ENCODE measurements around the gene SLC27A4.

SLC27A4 gene

DNA sequence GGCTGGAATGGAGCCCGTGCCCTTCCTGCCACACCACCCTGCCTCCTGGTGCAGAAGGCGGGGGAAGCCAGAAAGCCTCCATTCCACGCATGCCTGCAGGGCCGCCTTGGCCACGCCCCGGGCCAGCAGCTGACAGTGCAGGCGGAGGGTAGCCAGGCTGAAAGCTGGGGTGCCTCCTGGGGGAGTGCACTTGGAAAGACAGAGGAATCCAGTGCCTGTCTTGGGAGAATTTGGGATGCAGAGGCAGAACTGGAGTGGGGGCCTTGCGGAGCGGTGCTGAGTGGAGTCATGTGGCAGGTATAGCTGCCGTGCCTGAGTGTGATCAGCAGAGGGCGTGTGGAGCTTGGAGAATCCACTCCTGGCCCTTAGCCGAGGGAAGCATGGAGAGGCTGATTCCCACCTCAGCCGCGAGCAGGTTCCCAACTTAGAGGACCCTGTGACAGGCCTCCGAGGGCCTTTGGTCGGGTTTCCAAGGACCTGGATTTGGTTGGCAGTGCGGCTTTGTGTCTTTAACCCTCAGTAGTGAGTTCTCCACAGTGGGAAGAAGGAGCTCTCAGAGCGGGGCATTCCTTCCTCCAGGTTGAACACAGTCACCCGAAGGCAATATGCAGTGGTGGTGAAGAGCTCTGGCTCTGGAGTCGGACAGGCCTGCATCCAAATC, 21.8 kb downstream of the SLC27A4 start:
- peak; percentile 30 to 45 (median 41) for DNase-seq (ENCODE audit: low read depth in 3 of 3, low spot score in 1 of 3)

- no peak for DNase-seq (ENCODE audit: low read depth in 3 of 3, low spot score in 1 of 3)
These were observed 22.4 kb downstream of the SLC27A4 start for GRCh38 chr9:128362774-128363173.

DNA sequence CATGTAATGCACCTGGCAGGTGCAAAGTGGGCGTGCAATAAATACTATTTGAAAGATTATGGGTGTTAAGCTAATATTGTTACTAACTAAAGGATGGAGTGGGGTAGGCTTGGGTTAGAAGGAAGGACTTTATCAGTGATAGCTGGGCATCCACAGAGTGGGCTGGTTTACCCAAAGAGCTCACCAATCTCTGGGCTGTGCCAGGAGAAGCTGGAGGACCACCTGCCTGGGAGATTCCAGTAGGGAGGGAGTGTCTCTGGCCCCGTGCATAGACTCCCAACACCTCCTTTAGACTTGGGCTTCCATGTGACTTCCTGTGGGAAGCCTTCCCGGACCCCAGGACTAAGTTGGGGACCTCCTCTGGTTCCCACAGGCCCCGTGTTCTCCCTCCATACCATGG, 25.2 kb downstream of the SLC27A4 start:
- DNase-seq (ENCODE audit: low read depth in 3 of 3, low spot score in 1 of 3) = no peak

- DNase-seq (ENCODE audit: low read depth in 3 of 3, low spot score in 1 of 3) = no peak
These were observed 28.8 kb downstream of the SLC27A4 start for GRCh38 chr9:128369024-128369706.

GRCh38 chr9:128370367-128370751, 30.0 kb downstream of the SLC27A4 start:
- no peak for DNase-seq (ENCODE audit: low read depth in 3 of 3, low spot score in 1 of 3)

DNA sequence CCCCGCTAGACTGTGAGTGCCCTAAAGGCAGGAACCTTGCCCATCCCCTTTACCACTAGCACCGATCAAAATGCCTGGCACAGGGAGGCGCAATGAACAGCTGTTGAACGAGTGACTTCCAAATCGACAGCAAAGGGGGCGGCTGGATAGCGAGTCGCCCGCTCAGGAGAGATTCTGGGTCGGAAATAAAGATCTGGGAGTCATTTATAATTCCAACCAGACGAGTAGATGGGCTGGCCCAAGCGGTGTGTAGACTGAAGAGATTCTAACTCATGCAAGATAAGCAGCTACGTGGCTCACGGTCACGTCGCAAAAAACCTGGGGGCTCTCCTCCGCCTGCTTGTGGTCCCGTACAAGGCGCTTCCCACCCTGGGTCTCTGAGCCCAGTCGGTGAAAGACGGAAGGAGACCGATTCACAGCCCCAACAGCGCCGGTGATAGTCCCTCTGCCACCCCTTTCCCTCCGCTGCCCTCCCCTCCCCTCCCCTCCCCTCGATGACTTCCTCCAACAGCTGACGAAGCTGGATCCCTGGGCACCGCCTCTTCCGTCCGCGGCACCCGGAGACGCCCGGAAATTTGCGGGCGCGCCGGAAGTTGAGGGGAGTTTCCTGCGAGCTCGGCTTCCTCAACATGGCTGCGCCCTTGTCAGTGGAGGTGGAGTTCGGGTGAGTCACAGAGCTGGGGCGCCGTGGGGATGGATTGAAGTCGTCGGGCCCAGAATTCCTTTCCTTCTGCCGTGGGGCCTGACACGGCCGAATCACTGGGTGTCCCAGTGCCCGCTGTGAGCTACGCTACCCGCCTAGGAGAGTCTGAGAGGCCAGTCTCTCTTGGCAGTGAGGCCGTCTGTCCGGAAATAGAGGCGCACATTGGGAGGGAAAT, 30.7 kb downstream of the SLC27A4 start, which contains the start of gene URM1:
URM1 (plus strand) TSS at position 623 of the 878 bp plus-strand sequence; CDS start at position 630, 7 bp downstream.
- DNase-seq (ENCODE audit: low read depth in 3 of 3, low spot score in 1 of 3) = peak; percentile 83 to 93 (median 90)

- no peak for DNase-seq (ENCODE audit: low read depth in 3 of 3, low spot score in 1 of 3)
These were observed 31.3 kb downstream of the SLC27A4 start for GRCh38 chr9:128371630-128372117.

GRCh38 chr9:128372188-128372641, 31.9 kb downstream of the SLC27A4 start:
- DNase-seq (ENCODE audit: low read depth in 3 of 3, low spot score in 1 of 3) = no peak

- DNase-seq (ENCODE audit: low read depth in 3 of 3, low spot score in 1 of 3) = no peak
These were observed 32.5 kb downstream of the SLC27A4 start for GRCh38 chr9:128372784-128373183.

DNA sequence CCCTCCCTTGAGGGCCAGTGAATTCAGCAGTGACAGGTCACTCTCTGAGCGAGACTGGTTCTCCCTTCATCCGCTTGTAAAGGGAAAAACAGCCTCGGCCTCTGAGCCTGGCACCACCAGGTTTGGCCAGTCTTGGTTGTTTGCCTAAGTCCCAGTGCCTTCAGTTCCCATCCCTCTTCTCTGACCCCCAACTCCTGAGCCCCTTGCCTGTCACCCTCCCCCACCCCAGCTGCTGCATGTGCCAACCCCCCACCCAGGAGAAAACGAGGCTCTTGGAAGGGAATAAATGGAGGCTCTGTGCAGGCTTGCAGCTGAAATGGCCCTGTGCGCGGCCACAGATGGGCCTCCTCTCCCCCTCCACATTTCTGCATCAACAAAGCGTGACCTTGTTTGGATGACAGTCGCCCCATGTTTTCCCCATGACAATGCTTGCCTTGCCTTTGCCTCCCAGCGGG, 33.9 kb downstream of the SLC27A4 start:
- no peak for DNase-seq (ENCODE audit: low read depth in 3 of 3, low spot score in 1 of 3)

DNA sequence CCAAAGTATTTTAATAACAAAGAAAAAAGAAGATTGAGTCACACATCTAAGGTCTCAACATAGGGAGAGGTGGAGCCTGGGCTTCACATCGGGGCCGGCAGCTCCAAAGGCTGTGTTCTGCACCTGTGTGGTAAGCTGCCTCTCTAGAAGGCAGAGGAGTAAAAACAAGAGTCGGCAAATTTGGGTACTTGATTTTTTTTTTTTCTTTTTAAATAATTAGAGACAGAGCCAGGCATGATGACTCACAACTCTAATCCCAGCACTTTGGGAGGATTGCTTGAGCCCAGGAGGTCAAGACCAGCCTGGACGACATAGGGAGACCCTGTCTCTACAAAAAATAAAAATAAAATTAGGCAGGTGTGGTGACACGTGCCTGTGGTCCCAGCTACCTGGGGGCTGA, 35.5 kb downstream of the SLC27A4 start:
- DNase-seq (ENCODE audit: low read depth in 3 of 3, low spot score in 1 of 3) = no peak

DNA sequence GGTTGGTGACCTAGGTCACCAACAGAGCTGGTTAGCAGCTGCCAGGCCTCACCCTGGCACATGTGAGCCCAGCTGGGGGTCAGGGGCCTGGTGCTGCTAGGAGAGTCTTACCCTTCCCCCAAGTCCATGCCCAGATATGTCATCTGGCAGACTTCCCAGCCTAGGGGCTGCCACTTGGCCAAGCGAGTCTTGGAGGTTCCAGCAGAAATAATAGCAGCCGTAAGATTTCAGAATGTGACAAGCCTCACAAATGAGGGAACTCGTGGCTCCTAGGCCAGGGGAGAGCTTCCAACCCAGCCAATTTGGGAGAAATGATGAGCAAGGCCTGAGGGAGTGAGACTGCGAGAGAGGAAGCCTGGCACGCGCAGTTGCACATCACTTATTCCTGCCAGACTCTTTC, 41.9 kb downstream of the SLC27A4 start:
- no peak for DNase-seq (ENCODE audit: low read depth in 3 of 3, low spot score in 1 of 3)

DNA sequence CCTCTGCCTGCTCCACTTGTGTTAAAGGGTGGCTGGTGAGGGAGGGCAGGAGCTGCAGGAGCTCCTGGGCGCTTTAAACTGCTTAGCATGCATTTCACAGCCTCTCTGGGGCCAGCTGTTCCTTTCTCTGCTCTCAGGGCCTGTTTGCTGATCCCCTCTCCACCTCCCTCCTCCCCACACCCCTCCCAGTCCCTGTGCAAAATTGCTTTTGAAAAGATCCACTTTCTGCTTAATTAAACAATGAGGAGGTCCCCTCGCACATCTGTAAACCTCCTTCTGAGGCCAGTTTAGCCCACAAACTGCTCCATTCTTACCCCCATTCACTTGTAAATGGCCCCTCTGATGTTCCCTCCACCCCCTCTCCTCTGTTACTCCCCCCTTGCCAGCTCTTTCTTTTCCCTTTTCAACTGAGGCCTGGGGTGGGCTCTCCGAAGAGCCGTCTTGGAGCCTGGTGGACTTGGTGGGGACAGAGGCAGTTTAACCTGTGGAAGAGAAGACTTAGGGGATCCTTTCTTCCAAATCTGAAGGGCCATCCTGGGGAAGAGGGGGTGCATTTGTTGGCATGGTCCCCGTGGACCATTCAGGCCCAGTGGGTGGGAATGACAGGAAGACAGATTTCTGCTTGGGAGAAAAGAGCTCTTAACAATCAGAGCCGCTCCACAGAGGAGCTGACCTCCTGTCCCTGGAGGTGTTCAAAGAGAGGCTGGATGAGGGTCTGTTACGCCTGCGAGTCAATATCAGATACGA, 42.9 kb downstream of the SLC27A4 start:
- DNase-seq (ENCODE audit: low read depth in 3 of 3, low spot score in 1 of 3) = no peak

DNA sequence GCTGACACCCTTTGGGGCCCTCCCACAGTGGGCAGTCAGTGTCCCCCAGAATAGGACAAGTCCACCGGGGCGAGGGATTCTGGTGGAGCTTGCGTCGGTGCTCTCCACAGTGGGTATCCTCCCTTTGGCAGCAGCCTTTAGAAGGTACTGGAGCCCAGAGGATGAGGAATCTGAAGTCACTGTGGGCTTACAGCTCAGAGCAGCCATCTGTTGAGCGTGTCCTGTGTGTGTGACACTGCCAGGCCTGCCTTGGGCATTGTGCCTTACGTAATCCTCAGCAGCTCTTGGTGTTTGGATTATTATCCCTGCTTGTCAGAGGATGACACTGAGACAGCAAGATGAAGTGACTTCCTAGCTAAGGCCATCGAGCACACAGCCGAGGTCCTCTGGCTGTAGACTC, 43.5 kb downstream of the SLC27A4 start:
- DNase-seq (ENCODE audit: low read depth in 3 of 3, low spot score in 1 of 3) = no peak

DNA sequence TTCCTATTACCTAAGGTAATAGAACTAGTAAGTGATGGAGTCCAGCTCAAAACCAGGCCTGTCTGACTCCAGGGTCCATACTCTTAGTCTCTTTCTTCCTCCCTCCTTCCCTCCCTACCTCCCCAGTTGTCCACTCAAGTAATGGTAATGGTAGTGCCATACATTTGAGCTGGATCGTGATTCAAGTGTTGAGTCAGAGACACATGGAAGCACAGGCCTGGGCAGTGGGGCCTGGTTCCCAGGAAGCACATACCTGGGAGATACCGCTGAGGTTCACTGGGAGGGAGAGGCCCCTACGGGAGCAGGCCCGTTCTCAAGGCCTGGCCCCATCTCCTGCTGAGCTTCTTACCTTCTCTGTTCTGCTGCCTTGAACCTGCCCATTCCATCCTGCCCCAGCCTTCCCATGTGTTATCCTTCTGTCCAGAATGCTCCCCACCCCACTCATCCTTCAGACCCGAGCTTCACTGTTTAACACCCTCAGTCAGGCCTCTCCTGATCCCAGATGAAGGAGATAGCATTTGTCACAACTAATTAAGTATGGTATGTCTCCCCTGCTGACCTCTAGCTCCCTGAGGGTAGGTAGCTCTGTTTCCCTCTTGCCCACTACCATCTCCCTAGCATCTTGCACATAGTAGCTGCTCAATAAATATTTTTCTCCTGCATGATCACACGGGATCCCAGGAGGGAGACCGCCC, 44.6 kb downstream of the SLC27A4 start:
- DNase-seq (ENCODE audit: low read depth in 3 of 3, low spot score in 1 of 3) = no peak

GRCh38 chr9:128385496-128386460, 45.5 kb downstream of the SLC27A4 start:
- DNase-seq (ENCODE audit: low read depth in 3 of 3, low spot score in 1 of 3) = no peak

GRCh38 chr9:128388150-128388549, 47.8 kb downstream of the SLC27A4 start:
- DNase-seq (ENCODE audit: low read depth in 3 of 3, low spot score in 1 of 3) = no peak

GRCh38 chr9:128389395-128390149, 49.2 kb downstream of the SLC27A4 start:
- no peak for DNase-seq (ENCODE audit: low read depth in 3 of 3, low spot score in 1 of 3)

Measured in stimulated activated CD4-positive, alpha-beta T cell treated with anti-CD3 and anti-CD28 coated beads, TNF-alpha, amount 100 ng/mL, for 1 hour (primary cell).